B cell (primary cell): Measurements from ENCODE around the gene PYDC2. TPM values are rescaled to one million over a fixed set of nuclear protein-coding genes. Genes with fewer than 3 reads are reported as not detected.

Experiments
- ATAC-seq: fragments of 200-7000 bp; cut with Tn5 transposase; one replicate; pipeline ENCODE4 v1.10.0; 2021; ENCODE audit warnings: low read depth, mild to moderate bottlenecking, moderate number of reproducible peaks, moderate library complexity
- CTCF ChIA-PET: fragments of 350-600 bp; sonication (Branson Sonifier 250); formaldehyde crosslinking; loops from one replicate; lab custom pipeline; 2021; ENCODE audit warnings: antibody characterized with exemption, inconsistent platforms; lab: Charles Lee
- POLR2A ChIA-PET: fragments of 350-600 bp; sonication (Branson Sonifier 250); formaldehyde crosslinking; loops from one replicate; lab custom pipeline; 2021; ENCODE audit warnings: antibody characterized with exemption; lab: Charles Lee
- DNase-seq: peaks from one replicate; pipeline ENCODE4 v3.0.0; 2013
- H2AFZ ChIP-seq: 2 replicates; pipeline ENCODE4 v1.6.1; 2012; ENCODE audit warnings: mild to moderate bottlenecking, low read depth, low read length; ENCODE audit not compliant: insufficient read depth, poor library complexity, severe bottlenecking
- H3K27ac ChIP-seq, 2 donors: 1 replicate in 1 of 2; 2 replicates in 1 of 2; pipeline ENCODE4 v1.5.1; 2012 to 2013; ENCODE audit warnings: low read length in 2 of 2, mild to moderate bottlenecking in 2 of 2, moderate library complexity in 1 of 2
- H3K27me3 ChIP-seq, 4 experiments: fragments of 200-600 bp in 1 of 4; sonication (generic) in 1 of 4; replicated peaks in 1 of 4; 1 replicate in 2 of 4; 2 replicates in 2 of 4; pipeline versions ENCODE4 v1.6.1 to v1.7.0; 2013 to 2016; ENCODE audit warnings: low read length in 3 of 4, mild to moderate bottlenecking in 2 of 4, mixed read lengths in 1 of 4, moderate library complexity in 1 of 4; ENCODE audit not compliant: insufficient read depth in 4 of 4, control insufficient read depth in 3 of 4; ENCODE audit errors: control extremely low read depth in 1 of 4
- H3K36me3 ChIP-seq, 2 experiments: replicated peaks in 1 of 2; 1 replicate in 1 of 2; 2 replicates in 1 of 2; pipeline versions ENCODE4 v1.6.1 to v1.7.1; 2013; ENCODE audit warnings: low read length in 1 of 2; ENCODE audit not compliant: insufficient read depth in 2 of 2, control insufficient read depth in 1 of 2; ENCODE audit errors: control extremely low read depth in 1 of 2, extremely low read depth in 1 of 2
- H3K4me1 ChIP-seq, 2 donors: fragments of 200-600 bp in 1 of 2; sonication (generic) in 1 of 2; 1 replicate in 1 of 2; 2 replicates in 1 of 2; pipeline versions ENCODE4 v1.5.1 to v1.6.1; 2013 to 2017; ENCODE audit warnings: low read length in 2 of 2; ENCODE audit not compliant: control insufficient read depth in 2 of 2, insufficient read depth in 2 of 2
- H3K4me2 ChIP-seq: replicated peaks from 2 replicates; pipeline ENCODE3; 2012; ENCODE audit warnings: mild to moderate bottlenecking, low read depth, low read length; ENCODE audit not compliant: poor library complexity, severe bottlenecking
- H3K4me3 ChIP-seq, 5 experiments: fragments of 200-600 bp in 1 of 5; sonication (generic) in 1 of 5; 1 replicate in 3 of 5; 2 replicates in 2 of 5; pipeline versions ENCODE4 v1.5.1 to v1.7.0; 2011 to 2016; ENCODE audit warnings: low read length in 4 of 5, mild to moderate bottlenecking in 4 of 5, low read depth in 2 of 5, control low read depth in 1 of 5, moderate library complexity in 1 of 5; ENCODE audit not compliant: insufficient read depth in 1 of 5; ENCODE audit errors: control extremely low read depth in 1 of 5, extremely low read depth in 1 of 5
- H3K79me2 ChIP-seq: fragments of 200-600 bp; sonication (generic); one replicate; pipeline ENCODE4 v1.6.0; 2016; ENCODE audit warnings: low read length; ENCODE audit not compliant: control insufficient read depth, insufficient read depth
- H3K9ac ChIP-seq: fragments of 200-600 bp; sonication (generic); 2 replicates; pipeline ENCODE4 v1.6.1; 2017; ENCODE audit warnings: mild to moderate bottlenecking, low read length, moderate library complexity
- H3K9me3 ChIP-seq, 3 donors: one replicate each; pipeline versions ENCODE4 v1.6.1 to v1.7.1; 2013; ENCODE audit warnings: low read length in 2 of 3; ENCODE audit not compliant: control insufficient read depth in 2 of 3, insufficient read depth in 1 of 3; ENCODE audit errors: control extremely low read depth in 1 of 3
- H4K20me1 ChIP-seq: 2 replicates; pipeline ENCODE4 v1.6.0; 2012; ENCODE audit warnings: mild to moderate bottlenecking, low read length; ENCODE audit not compliant: insufficient read depth, control insufficient read depth, poor library complexity, severe bottlenecking
- H3K27ac Mint-ChIP-seq: one replicate; pipeline ENCODE4 v1.8.0; 2021; ENCODE audit warnings: mixed read lengths
- H3K27me3 Mint-ChIP-seq: one replicate; pipeline ENCODE4 v1.8.0; 2021; ENCODE audit warnings: mixed read lengths
- H3K4me1 Mint-ChIP-seq: one replicate; pipeline ENCODE4 v1.8.0; 2021; ENCODE audit warnings: mixed read lengths
- H3K4me3 Mint-ChIP-seq: one replicate; pipeline ENCODE4 v1.8.0; 2021; ENCODE audit warnings: mixed read lengths
- H3K9me3 Mint-ChIP-seq: one replicate; pipeline ENCODE4 v1.8.0; 2022; ENCODE audit warnings: mixed read lengths; ENCODE audit not compliant: insufficient read depth
- CTCF ChIP-seq: fragments of 200-600 bp; IDR thresholded peaks from one replicate; pipeline ENCODE4 v1.8.0; 2022; ENCODE audit warnings: antibody characterized with exemption, mild to moderate bottlenecking
- EZH2 ChIP-seq: IDR thresholded peaks from 2 replicates; pipeline ENCODE4 v1.6.1; 2012; ENCODE audit warnings: borderline replicate concordance, low read depth, mild to moderate bottlenecking, moderate library complexity, low read length; ENCODE audit not compliant: insufficient read depth, poor library complexity, severe bottlenecking
- WGBS: methylation state at CpG from one replicate; pipeline ENCODE4 v1.1.5; 2013; ENCODE audit warnings: missing lambda C conversion rate; ENCODE audit not compliant: insufficient coverage; 5-methylcytosine and 5-hydroxymethylcytosine counted together
- intact Hi-C: fragments of 100-400 bp; cut with micrococcal nuclease; formaldehyde crosslinking; loops from one replicate; pipeline ENCODE4 v1.10.0; 2022
- polyA minus RNA-seq: library from RNA; depleted of rRNA, polyadenylated mRNA; stranded (reverse); fragments of >200 nt; gene quantifications from 2 replicates; pipeline ENCODE4 v1.2.3, GENCODE V29; 2012
- polyA plus RNA-seq: library from polyadenylated mRNA; depleted of rRNA; stranded (reverse); fragments of >200 nt; gene quantifications from 2 replicates; pipeline ENCODE4 v1.2.3, GENCODE V29; 2012
- total RNA-seq, 2 donors: library from RNA; stranded (reverse); fragments of 120-200 nt in 1 of 2; gene quantifications; 1 replicate in 1 of 2; 2 replicates in 1 of 2; pipeline versions ENCODE4 v1.2.3 to v1.2.4, GENCODE V29; 2013 to 2022

Gene PYDC2
- total RNA-seq (not detected in 2 replicates), polyA plus RNA-seq (not detected in 2 replicates), polyA minus RNA-seq (not detected in 2 replicates)
- total RNA-seq (2013) = not detected

- intact Hi-C loops = no loop called here
Measured at GRCh38 chr3:191461113-191461595, at the start of gene PYDC2. Gene PYDC2, plus strand, starts transcription at chr3:191461163. Its CDS starts 0 bp downstream, at chr3:191461163.

GRCh38 chr3:191412759-191413158 is 48.2 kb upstream of the PYDC2 start:
- POLR2A ChIA-PET = no interaction called here
- TF ChIP-seq CTCF (no peak), EZH2 (no peak)
- no peaks in the 10 kb centered on the region for H3K27me3 Mint-ChIP-seq
- H3K9me3 ChIP-seq = peaks cover 6 to 12% (median 9%) of the 10 kb centered on the region in 3 donors
- no peak overlapping the region for H3K4me3 Mint-ChIP-seq
- peaks cover 0 to 3% of the 10 kb centered on the region in 2 donors for H3K4me1 ChIP-seq
- no peaks in the 10 kb centered on the region for H3K27me3 ChIP-seq
- no peaks in the 10 kb centered on the region for H3K79me2 ChIP-seq
- H3K27ac ChIP-seq = no peak overlapping the region
- H3K4me2 ChIP-seq = no peak overlapping the region
- H3K4me1 Mint-ChIP-seq = peaks cover 10% of the 10 kb centered on the region
- CTCF ChIA-PET = no interaction called here
- ATAC-seq (no peak), DNase-seq (no peak)
- no peak overlapping the region for H3K27ac Mint-ChIP-seq
- 100% methylated on average over 1 of the region's 1 CpG for WGBS
- H3K9me3 Mint-ChIP-seq = peaks cover 10% of the 10 kb centered on the region
- no peak overlapping the region for H3K4me3 ChIP-seq
- no peak overlapping the region for H3K9ac ChIP-seq
- no peaks in the 10 kb centered on the region for H4K20me1 ChIP-seq
- intact Hi-C loops = loop anchor here (10.0 kb wide), 1 partner anchor 528 kb away; no protein-coding TSS in a partner anchor
- no peaks in the 10 kb centered on the region for H3K36me3 ChIP-seq
- no peak overlapping the region for H2AFZ ChIP-seq

More at GRCh38 chr3:191461113-191461595, at the start of gene PYDC2:
- ATAC-seq = no peak
- no peak within 1 kb of the TSS for H3K27ac ChIP-seq
- H3K9me3 ChIP-seq = no peaks in the 10 kb centered on the region
- H3K36me3 ChIP-seq = no peaks in the 10 kb centered on the region
- no peak for DNase-seq
- H3K79me2 ChIP-seq = no peaks in the 10 kb centered on the region
- no peak within 1 kb of the TSS for H3K4me2 ChIP-seq
- no peak within 1 kb of the TSS for H2AFZ ChIP-seq
- WGBS = 60% methylated on average over 3 of the region's 3 CpGs
- no peaks in the 10 kb centered on the region for H3K4me1 Mint-ChIP-seq
- H3K27me3 Mint-ChIP-seq = no peaks in the 10 kb centered on the region
- no peaks in the 10 kb centered on the region for H4K20me1 ChIP-seq
- POLR2A ChIA-PET = no interaction called here
- H3K9ac ChIP-seq = no peak within 1 kb of the TSS
- no peak within 1 kb of the TSS for H3K27ac Mint-ChIP-seq
- no peaks in the 10 kb centered on the region for H3K27me3 ChIP-seq
- no peak within 1 kb of the TSS for H3K4me3 Mint-ChIP-seq
- H3K4me3 ChIP-seq = no peak within 1 kb of the TSS
- H3K9me3 Mint-ChIP-seq = no peaks in the 10 kb centered on the region
- TF ChIP-seq EZH2 = no peak
- TF ChIP-seq CTCF = no peak
- H3K4me1 ChIP-seq = no peaks in the 10 kb centered on the region
- CTCF ChIA-PET = no interaction called here
